Testis (tissue), 2 donors: ENCODE data around the gene JAKMIP1.

ENCODE experiments used
- CTCF ChIP-seq, 3 experiments: fragments of 450-650 bp in 2 of 3; fragments of 200-600 bp in 1 of 3; sonication (generic) in 1 of 3; IDR thresholded peaks; one replicate each; pipeline ENCODE4 v1.5.1; 2016 to 2019; ENCODE audit warnings: antibody characterized with exemption in 3 of 3, mild to moderate bottlenecking in 2 of 3, moderate library complexity in 1 of 3
- POLR2A ChIP-seq: fragments of 450-650 bp; IDR thresholded peaks from one replicate; pipeline ENCODE4 v1.6.1; 2017; ENCODE audit warnings: antibody characterized with exemption, mild to moderate bottlenecking, moderate library complexity

- TF ChIP-seq CTCF (IDR thresholded peaks at IDR 0.05) (no peak), POLR2A (no peak)
Observed at GRCh38 chr4:6043188-6043587, 157.2 kb downstream of the JAKMIP1 start.
